K562 (cell line): Measurements from ENCODE around the gene OCRL. TPM values are rescaled to one million over a fixed set of nuclear protein-coding genes. Genes with fewer than 3 reads are reported as not detected.
"Not testable (repeated sequence)": the region's sequence is repeated elsewhere in the genome, so short reads cannot be mapped to it uniquely, and the experiment has no call there.

ENCODE experiments used
- ATAC-seq: fragments of 200-7000 bp; cut with Tn5 transposase; 3 replicates; pipeline ENCODE4 v1.9.1; 2020; ENCODE audit warnings: moderate library complexity
- BruUV-seq: library from RNA; stranded (reverse); fragments of 400-500 nt; replicated peaks from 2 replicates; lab custom pipeline; 2021; lab: Mats Ljungman, UMichigan
- CTCF ChIA-PET: fragments of 300-600 bp; formaldehyde crosslinking; extraction: SDS; loops from one replicate; lab custom pipeline; 2021; ENCODE audit warnings: low intra/inter-chr PET ratio; lab: Yijun Ruan, JAX
- POLR2A ChIA-PET: fragments of 300-600, 350-650 bp; sonication (Branson Sonifier 250); formaldehyde crosslinking; extraction: SDS; loops from one replicate; lab custom pipeline; 2021; ENCODE audit warnings: antibody characterized with exemption, inconsistent platforms; lab: Yijun Ruan, JAX
- DNase-seq, 4 experiments: peaks; one replicate each; pipeline versions ENCODE4 v3.0.0 to v3.0.0-alpha.2; 2011 to 2018; ENCODE audit warnings: low spot score in 3 of 4, mixed read lengths in 3 of 4; ENCODE audit errors: extremely low read depth in 1 of 4
- FAIRE-seq: peaks from 2 replicates; lab custom pipeline; 2011; peaks lifted over from hg19 to GRCh38; lab: Jason Lieb, UNC
- H2AFZ ChIP-seq: 2 replicates; pipeline ENCODE4 v1.6.0; 2011; ENCODE audit warnings: low read depth, low read length, control low read depth, inconsistent platforms
- H3K27ac ChIP-seq: fragments of 200-600 bp; 3 replicates; pipeline ENCODE4 v1.8.0; 2011; ENCODE audit warnings: low read depth, mild to moderate bottlenecking, control low read depth, inconsistent platforms, low read length, moderate library complexity, mixed read lengths; ENCODE audit errors: extremely low read depth
- H3K27me3 ChIP-seq, 2 experiments: fragments of 300-600 bp in 1 of 2; 2 replicates in 1 of 2; 3 replicates in 1 of 2; pipeline versions ENCODE4 v1.6.0 to v1.8.0; 2011; ENCODE audit warnings: inconsistent platforms in 2 of 2, low read length in 2 of 2, mild to moderate bottlenecking in 1 of 2, mixed read lengths in 1 of 2, moderate library complexity in 1 of 2; ENCODE audit not compliant: control insufficient read depth in 2 of 2, insufficient read depth in 2 of 2
- H3K36me3 ChIP-seq: fragments of 300-600 bp; 3 replicates; pipeline ENCODE4 v1.8.0; 2011; ENCODE audit warnings: mild to moderate bottlenecking, low read length, inconsistent platforms; ENCODE audit not compliant: control insufficient read depth, insufficient read depth
- H3K4me1 ChIP-seq, 2 experiments: fragments of 200-600 bp in 1 of 2; replicated peaks in 1 of 2; 2 replicates in 1 of 2; 3 replicates in 1 of 2; pipeline versions ENCODE4 v1.5.1 to v1.8.0; 2011; ENCODE audit warnings: inconsistent platforms in 2 of 2, low read length in 2 of 2, mild to moderate bottlenecking in 1 of 2, mixed read lengths in 1 of 2, moderate library complexity in 1 of 2; ENCODE audit not compliant: control insufficient read depth in 2 of 2, insufficient read depth in 2 of 2
- H3K4me2 ChIP-seq: 2 replicates; pipeline ENCODE4 v1.6.1; 2011; ENCODE audit warnings: low read length, control low read depth, inconsistent platforms, mixed read lengths; ENCODE audit not compliant: insufficient read depth
- H3K4me3 ChIP-seq: fragments of 200-600 bp; sonication (generic), shearing (Covaris generic); 2 replicates; pipeline ENCODE4 v1.5.1; 2016; ENCODE audit warnings: control low read depth, inconsistent platforms
- H3K79me2 ChIP-seq: fragments of 200-600 bp; 3 replicates; pipeline ENCODE4 v1.8.0; 2011; ENCODE audit warnings: low read length, inconsistent platforms; ENCODE audit not compliant: control insufficient read depth, insufficient read depth
- H3K9ac ChIP-seq, 2 experiments: 2 replicates each; pipeline versions ENCODE4 v1.6.0 to v1.6.1; 2011; ENCODE audit warnings: low read depth in 2 of 2, low read length in 2 of 2, control low read depth in 1 of 2, inconsistent platforms in 1 of 2, mild to moderate bottlenecking in 1 of 2, mixed read lengths in 1 of 2; ENCODE audit not compliant: insufficient read depth in 1 of 2
- H3K9me1 ChIP-seq: one replicate; pipeline ENCODE4 v1.6.0; 2011; ENCODE audit warnings: inconsistent platforms, mild to moderate bottlenecking, low read length, moderate library complexity; ENCODE audit not compliant: control insufficient read depth, insufficient read depth
- H3K9me3 ChIP-seq: replicated peaks from 2 replicates; pipeline ENCODE4 v1.5.1; 2011; ENCODE audit warnings: low read depth, low read length, inconsistent platforms; ENCODE audit not compliant: control insufficient read depth, insufficient read depth
- H4K20me1 ChIP-seq: replicated peaks from 2 replicates; pipeline ENCODE4 v1.6.1; 2011; ENCODE audit warnings: low read length, inconsistent platforms, mixed read lengths; ENCODE audit not compliant: control insufficient read depth, insufficient read depth
- C11orf30 ChIP-seq: fragments of 450-650 bp; IDR thresholded peaks from 2 replicates; pipeline ENCODE4 v1.6.1; 2016; ENCODE audit warnings: low read depth, mild to moderate bottlenecking
- DACH1 ChIP-seq: fragments of 450-650 bp; IDR thresholded peaks from 2 replicates; pipeline ENCODE4 v1.6.1; 2018; ENCODE audit not compliant: partially characterized antibody
- E2F4 ChIP-seq: sonication (generic); formaldehyde crosslinking; IDR thresholded peaks from 2 replicates; pipeline ENCODE4 v1.8.0; 2022; ENCODE audit warnings: mild to moderate bottlenecking, low read depth, missing genetic modification reagents
- EP300 ChIP-seq: IDR thresholded peaks from 2 replicates; pipeline ENCODE4 v1.6.1; 2012; ENCODE audit warnings: low read length, improper control_type of control experiment
- L3MBTL2 ChIP-seq: fragments of 450-650 bp; IDR thresholded peaks from 2 replicates; pipeline ENCODE4 v1.6.1; 2016; ENCODE audit warnings: mild to moderate bottlenecking, moderate library complexity
- MECOM ChIP-seq: fragments of 250-450 bp; sonication (Bioruptor Pico); IDR thresholded peaks from 2 replicates; pipeline ENCODE4 v1.8.0; 2022; ENCODE audit warnings: inconsistent platforms
- SRF ChIP-seq, 2 experiments: fragments of 250-450, 450-650 bp in 1 of 2; sonication (Bioruptor Pico) in 1 of 2; sonication (generic) in 1 of 2; formaldehyde crosslinking; IDR thresholded peaks; 2 replicates each; pipeline versions ENCODE4 v1.5.0 to v1.5.1; 2020 to 2022; ENCODE audit warnings: mild to moderate bottlenecking in 1 of 2, missing genetic modification reagents in 1 of 2
- ZHX1 ChIP-seq: fragments of 150-350 bp; conservative IDR thresholded peaks from 2 replicates; pipeline ENCODE4 v1.6.1; 2014; ENCODE audit warnings: low read length
- ZNF146 ChIP-seq: IDR thresholded peaks from one replicate; pipeline ENCODE4 v1.6.1; 2018; ENCODE audit warnings: missing compliant biosample characterization; ENCODE audit not compliant: unreplicated experiment
- ZNF212 ChIP-seq: fragments of 450-650 bp; formaldehyde crosslinking; IDR thresholded peaks from 2 replicates; pipeline ENCODE4 v1.4.0; 2020; ENCODE audit warnings: mild to moderate bottlenecking
- WGBS: fragments of 100-300 bp; shearing (Covaris generic); methylation state at CpG from one replicate; pipeline ENCODE4 v1.1.6; 2016; ENCODE audit warnings: low coverage, mixed read lengths; ENCODE audit not compliant: insufficient coverage; ENCODE audit errors: missing lambda C conversion rate; 5-methylcytosine and 5-hydroxymethylcytosine counted together
- in situ Hi-C: fragments of 300-500 bp; cut with MboI; formaldehyde crosslinking; loops from 4 replicates; pipeline ENCODE4 v1.15.0; 2018; ENCODE audit warnings: inconsistent platforms, mixed read lengths
- intact Hi-C: fragments of 100-400 bp; cut with micrococcal nuclease; formaldehyde crosslinking; loops from 2 replicates; pipeline ENCODE4 v1.14.2; 2022
- polyA plus RNA-seq, 8 experiments: library from polyadenylated mRNA; depleted of rRNA in 4 of 8; stranded (reverse) in 5 of 8; unstranded in 3 of 8; fragments of >200 nt; fragmentation: Nextera tagmentation in 2 of 8; fragmentation: Illumina TruSeq in 1 of 8; extraction: Ambion mirVana in 2 of 8; extraction: Trizol in 1 of 8; gene quantifications; 2 replicates each; pipeline versions ENCODE4 v1.2.1 to v1.2.3, GENCODE V29; 2011 to 2014; ENCODE audit warnings: inconsistent platforms in 1 of 8, missing spikeins in 1 of 8
- total RNA-seq, 7 experiments: library from RNA; depleted of rRNA in 6 of 7; stranded (reverse); fragments of >200 nt in 6 of 7; fragmentation: Illumina TruSeq in 2 of 7; extraction: Trizol in 2 of 7; gene quantifications; 2 replicates each; pipeline versions ENCODE4 v1.2.1 to v1.2.3, GENCODE V29; 2011 to 2021; ENCODE audit warnings: low replicate concordance in 1 of 7
- TF ChIP-seq, protein P1 (sequence below): fragments of 450-650 bp; IDR thresholded peaks from 2 replicates; pipeline ENCODE4 v1.6.1; 2017; ENCODE audit warnings: antibody characterized with exemption

The OCRL gene
- total and polyA plus RNA-seq, 9 of the 15 experiments (the other 6 are each of a cell fraction or from before 2014, with no cell fraction given): 2.2 to 23.4 (median 11.9) TPM

- ATAC-seq, in situ Hi-C loops, H3K9ac ChIP-seq, H4K20me1 ChIP-seq, H3K9me1 ChIP-seq, BruUV-seq, H3K4me3 ChIP-seq, FAIRE-seq, H2AFZ ChIP-seq, H3K79me2 ChIP-seq, H3K4me2 ChIP-seq, H3K9me3 ChIP-seq, CTCF ChIA-PET, DNase-seq, intact Hi-C loops, H3K27me3 ChIP-seq, H3K27ac ChIP-seq: not testable (repeated sequence)
- TF ChIP-seq ZNF146: peak; percentile 75
- H3K4me1 ChIP-seq: peaks cover 6 to 18% of the 10 kb centered on the region in 2 experiments; a peak in 3 of 5 replicates
- H3K36me3 ChIP-seq: peaks cover 71% of the 10 kb centered on the region
- 91% methylated on average over 2 of the region's 4 CpGs for WGBS
- POLR2A ChIA-PET: interaction anchor here (0.7 kb wide), 1 partner anchor 765 kb away, joined by 5 read pairs; no protein-coding TSS in a partner anchor
Measured at GRCh38 chrX:129573652-129574051, 33.6 kb downstream of the OCRL start.

GRCh38 chrX:129574214-129574613, 34.2 kb downstream of the OCRL start:
- in situ Hi-C loops: no loop called here
- no peaks in the 10 kb centered on the region for H3K27me3 ChIP-seq
- ChIA-PET CTCF (no interaction called here), POLR2A (no interaction called here)
- DNase-seq (no peak), FAIRE-seq (no peak), ATAC-seq (no peak)
- no peak overlapping the region for H3K4me2 ChIP-seq
- intact Hi-C loops: no loop called here
- H4K20me1 ChIP-seq: no peaks in the 10 kb centered on the region
- no peak overlapping the region for H2AFZ ChIP-seq
- no TSS peak for BruUV-seq
- H3K36me3 ChIP-seq: peaks cover 69% of the 10 kb centered on the region
- 66% methylated on average over 2 of the region's 2 CpGs for WGBS
- no peak overlapping the region for H3K27ac ChIP-seq
- no peak overlapping the region for H3K4me3 ChIP-seq
- H3K9me1 ChIP-seq: no peaks in the 10 kb centered on the region
- no peaks in the 10 kb centered on the region for H3K9me3 ChIP-seq
- no peaks in the 10 kb centered on the region for H3K79me2 ChIP-seq
- no peak overlapping the region for H3K9ac ChIP-seq
- H3K4me1 ChIP-seq: peaks cover 6 to 18% of the 10 kb centered on the region in 2 experiments; a peak in 3 of 5 replicates
- TF ChIP-seq, protein P1, sequence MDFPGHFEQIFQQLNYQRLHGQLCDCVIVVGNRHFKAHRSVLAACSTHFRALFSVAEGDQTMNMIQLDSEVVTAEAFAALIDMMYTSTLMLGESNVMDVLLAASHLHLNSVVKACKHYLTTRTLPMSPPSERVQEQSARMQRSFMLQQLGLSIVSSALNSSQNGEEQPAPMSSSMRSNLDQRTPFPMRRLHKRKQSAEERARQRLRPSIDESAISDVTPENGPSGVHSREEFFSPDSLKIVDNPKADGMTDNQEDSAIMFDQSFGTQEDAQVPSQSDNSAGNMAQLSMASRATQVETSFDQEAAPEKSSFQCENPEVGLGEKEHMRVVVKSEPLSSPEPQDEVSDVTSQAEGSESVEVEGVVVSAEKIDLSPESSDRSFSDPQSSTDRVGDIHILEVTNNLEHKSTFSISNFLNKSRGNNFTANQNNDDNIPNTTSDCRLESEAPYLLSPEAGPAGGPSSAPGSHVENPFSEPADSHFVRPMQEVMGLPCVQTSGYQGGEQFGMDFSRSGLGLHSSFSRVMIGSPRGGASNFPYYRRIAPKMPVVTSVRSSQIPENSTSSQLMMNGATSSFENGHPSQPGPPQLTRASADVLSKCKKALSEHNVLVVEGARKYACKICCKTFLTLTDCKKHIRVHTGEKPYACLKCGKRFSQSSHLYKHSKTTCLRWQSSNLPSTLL: no peak
- no peak for TF ChIP-seq SRF (CRISPR knock-in tag; IDR thresholded peaks at IDR 0.05)
- no peak for TF ChIP-seq E2F4
- no peak for TF ChIP-seq DACH1
- TF ChIP-seq C11orf30: peak; percentile 81
- no peak for TF ChIP-seq EP300
- TF ChIP-seq MECOM (CRISPR knock-in tag): no peak
- TF ChIP-seq ZNF212 (CRISPR knock-in tag): no peak
- TF ChIP-seq ZHX1: no peak
- no peak for TF ChIP-seq L3MBTL2
